Thoracic aorta (tissue), 2 donors: ENCODE measurements around the gene AK9. TPM values are rescaled to one million over a fixed set of nuclear protein-coding genes. Genes with fewer than 3 reads are reported as not detected.

Experiments
- ATAC-seq: fragments of 150-250 bp; one replicate; pipeline ENCODE4 v1.8.0; 2017; ENCODE audit warnings: low read depth; ENCODE audit not compliant: insufficient number of reproducible peaks, low FRiP score
- DNase-seq: peaks from one replicate; pipeline ENCODE4 v3.0.0-alpha.2; 2020; ENCODE audit warnings: low spot score
- H3K27ac ChIP-seq, 2 donors: fragments of 200-600 bp; sonication (generic); 1 replicate in 1 of 2; 2 replicates in 1 of 2; pipeline ENCODE4 v1.5.1; 2016; ENCODE audit warnings: mild to moderate bottlenecking in 2 of 2, moderate library complexity in 2 of 2
- H3K27me3 ChIP-seq: fragments of 200-600 bp; sonication (generic); replicated peaks from 2 replicates; pipeline ENCODE4 v1.6.0; 2016; ENCODE audit warnings: mild to moderate bottlenecking; ENCODE audit not compliant: insufficient read depth
- H3K36me3 ChIP-seq: fragments of 200-600 bp; sonication (generic); one replicate; pipeline ENCODE4 v1.5.1; 2016
- H3K4me1 ChIP-seq, 2 donors: fragments of 200-600 bp; sonication (generic); 1 replicate in 1 of 2; 2 replicates in 1 of 2; pipeline versions ENCODE4 v1.5.1 to v1.6.0; 2016; ENCODE audit warnings: low read depth in 2 of 2, mild to moderate bottlenecking in 1 of 2; ENCODE audit not compliant: control insufficient read depth in 1 of 2
- H3K4me3 ChIP-seq: fragments of 200-600 bp; sonication (generic); 2 replicates; pipeline ENCODE4 v1.5.1; 2016; ENCODE audit warnings: mild to moderate bottlenecking
- H3K9me3 ChIP-seq: fragments of 200-600 bp; sonication (generic); 2 replicates; pipeline ENCODE4 v1.5.1; 2016
- total RNA-seq, 2 donors: library from RNA; depleted of rRNA; stranded (reverse); fragments of >200 nt; gene quantifications; one replicate each; pipeline versions ENCODE4 v1.1.0 to v1.2.3, GENCODE V29; 2016
- TF ChIP-seq, protein P1 (sequence below): fragments of 200-600 bp; sonication (generic); IDR thresholded peaks from one replicate; pipeline ENCODE4 v1.5.1; 2019; ENCODE audit warnings: antibody characterized with exemption

AK9 gene
- total RNA-seq, 2 donors from 2014 or later = 12.5 to 12.8 TPM

DNA sequence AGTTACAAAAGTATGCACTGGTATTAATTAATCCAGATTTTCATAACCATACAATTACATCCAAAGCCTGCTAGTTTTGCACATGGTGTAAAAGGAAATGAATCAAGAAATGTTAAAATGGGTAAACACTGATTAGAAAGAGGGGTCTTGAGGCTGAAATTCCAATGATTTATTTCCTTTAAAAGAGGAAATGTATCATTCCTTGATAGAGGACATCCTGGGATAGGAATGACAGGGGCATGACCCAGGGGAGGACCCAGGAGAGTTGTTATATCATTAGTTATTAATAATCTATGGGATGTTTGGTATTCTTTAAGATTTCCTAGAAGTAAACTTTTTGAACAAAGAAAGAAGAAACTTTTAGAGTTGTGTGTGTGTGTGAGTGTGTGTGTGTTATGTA lies 18.2 kb downstream of the AK9 start:
- no peak for DNase-seq
- ATAC-seq = no peak
- H3K27ac ChIP-seq = no peak overlapping the region
- H3K36me3 ChIP-seq = no peaks in the 10 kb centered on the region
- no peaks in the 10 kb centered on the region for H3K27me3 ChIP-seq
- TF ChIP-seq, protein P1, sequence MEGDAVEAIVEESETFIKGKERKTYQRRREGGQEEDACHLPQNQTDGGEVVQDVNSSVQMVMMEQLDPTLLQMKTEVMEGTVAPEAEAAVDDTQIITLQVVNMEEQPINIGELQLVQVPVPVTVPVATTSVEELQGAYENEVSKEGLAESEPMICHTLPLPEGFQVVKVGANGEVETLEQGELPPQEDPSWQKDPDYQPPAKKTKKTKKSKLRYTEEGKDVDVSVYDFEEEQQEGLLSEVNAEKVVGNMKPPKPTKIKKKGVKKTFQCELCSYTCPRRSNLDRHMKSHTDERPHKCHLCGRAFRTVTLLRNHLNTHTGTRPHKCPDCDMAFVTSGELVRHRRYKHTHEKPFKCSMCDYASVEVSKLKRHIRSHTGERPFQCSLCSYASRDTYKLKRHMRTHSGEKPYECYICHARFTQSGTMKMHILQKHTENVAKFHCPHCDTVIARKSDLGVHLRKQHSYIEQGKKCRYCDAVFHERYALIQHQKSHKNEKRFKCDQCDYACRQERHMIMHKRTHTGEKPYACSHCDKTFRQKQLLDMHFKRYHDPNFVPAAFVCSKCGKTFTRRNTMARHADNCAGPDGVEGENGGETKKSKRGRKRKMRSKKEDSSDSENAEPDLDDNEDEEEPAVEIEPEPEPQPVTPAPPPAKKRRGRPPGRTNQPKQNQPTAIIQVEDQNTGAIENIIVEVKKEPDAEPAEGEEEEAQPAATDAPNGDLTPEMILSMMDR = no peak
- H3K4me1 ChIP-seq = no peaks in the 10 kb centered on the region
- no peak overlapping the region for H3K4me3 ChIP-seq
- H3K9me3 ChIP-seq = no peaks in the 10 kb centered on the region

DNA sequence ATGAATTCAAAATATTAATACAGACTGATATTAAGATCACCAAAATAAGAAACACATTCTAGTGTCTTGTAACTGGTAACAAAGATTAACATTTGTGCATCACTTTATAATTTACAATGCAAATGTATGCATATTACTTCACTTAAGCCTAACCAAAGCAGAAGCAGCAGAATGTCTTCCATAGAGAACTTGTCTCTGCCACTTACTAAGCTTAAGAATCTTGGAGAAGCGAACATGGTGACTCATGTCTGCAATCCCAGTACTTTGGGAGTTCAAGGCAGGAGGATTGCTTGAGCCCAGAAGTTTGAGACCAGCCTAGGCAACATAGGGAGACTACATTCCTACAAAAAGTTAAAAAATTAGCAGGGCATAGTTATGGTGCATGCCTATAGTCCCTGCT lies 18.8 kb downstream of the AK9 start:
- Histone ChIP-seq H3K27ac (no peak overlapping the region), H3K27me3 (no peaks in the 10 kb centered on the region), H3K4me3 (no peak overlapping the region), H3K9me3 (no peaks in the 10 kb centered on the region), H3K4me1 (no peaks in the 10 kb centered on the region), H3K36me3 (no peaks in the 10 kb centered on the region)
- TF ChIP-seq, protein P1 = no peak
- ATAC-seq = no peak
- no peak for DNase-seq

DNA sequence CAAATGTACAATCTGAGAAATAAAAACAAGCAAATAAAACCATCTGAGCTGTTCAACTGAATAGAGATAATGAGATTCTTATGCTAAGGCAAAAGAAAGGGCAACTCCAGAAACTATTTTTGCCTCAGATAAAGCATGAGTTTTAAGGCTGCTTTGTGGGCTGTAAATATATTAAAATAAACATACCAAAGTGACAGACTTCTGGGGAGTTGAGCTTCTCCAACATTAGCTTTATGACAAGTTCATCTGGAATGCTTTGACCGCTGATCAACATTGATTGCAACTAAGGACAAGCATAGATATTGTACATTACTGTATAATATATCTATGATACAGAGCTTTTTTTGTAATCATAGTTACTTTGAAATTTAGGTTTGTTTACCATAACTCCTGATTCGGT lies 19.3 kb downstream of the AK9 start:
- Histone ChIP-seq H3K4me1 (no peaks in the 10 kb centered on the region), H3K36me3 (no peaks in the 10 kb centered on the region), H3K4me3 (no peak overlapping the region), H3K9me3 (no peaks in the 10 kb centered on the region), H3K27ac (no peak overlapping the region), H3K27me3 (no peaks in the 10 kb centered on the region)
- DNase-seq (no peak), ATAC-seq (no peak)
- TF ChIP-seq, protein P1 = no peak

DNA sequence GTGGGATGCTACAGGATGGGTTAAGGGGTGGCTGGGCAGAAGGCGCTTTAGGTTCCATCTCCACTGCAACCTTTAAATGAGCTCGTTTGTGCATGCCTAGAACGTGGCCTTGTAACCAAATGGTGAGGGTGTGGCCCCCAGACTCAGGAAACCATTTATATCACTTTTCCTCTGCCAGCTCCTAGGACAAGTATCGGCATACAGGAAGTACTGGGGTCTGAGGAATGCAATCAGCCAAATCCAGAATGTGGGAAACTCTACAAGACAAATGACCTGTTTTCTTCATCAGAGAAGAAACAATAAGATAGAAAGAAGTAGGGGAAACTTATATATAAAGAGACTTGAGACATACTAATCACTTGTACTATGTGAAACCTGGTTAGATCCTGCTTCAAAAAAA lies 21.2 kb downstream of the AK9 start:
- H3K27me3 ChIP-seq = no peaks in the 10 kb centered on the region
- no peak overlapping the region for H3K4me3 ChIP-seq
- DNase-seq (no peak), ATAC-seq (no peak)
- no peaks in the 10 kb centered on the region for H3K9me3 ChIP-seq
- no peak overlapping the region for H3K27ac ChIP-seq
- TF ChIP-seq, protein P1 = no peak
- no peaks in the 10 kb centered on the region for H3K4me1 ChIP-seq
- no peaks in the 10 kb centered on the region for H3K36me3 ChIP-seq

DNA sequence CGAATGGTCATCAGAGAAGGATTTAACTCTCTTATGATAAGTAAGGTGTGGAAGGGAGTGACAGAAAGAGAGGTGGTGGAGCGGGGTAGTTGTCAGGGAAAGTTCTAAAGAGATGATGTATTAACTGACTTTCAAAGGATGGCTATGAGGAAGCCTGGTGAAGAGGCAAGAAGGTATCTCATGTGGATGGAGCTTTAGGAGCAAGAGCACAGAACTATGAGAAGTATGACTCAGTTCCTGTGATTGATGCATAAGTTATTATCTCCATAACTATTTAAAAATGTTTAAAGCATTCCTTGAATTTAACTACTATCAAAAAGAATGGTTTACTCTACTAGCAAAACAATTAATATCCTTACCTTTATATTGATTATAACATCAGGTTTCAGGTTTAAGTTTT lies 28.8 kb downstream of the AK9 start:
- Histone ChIP-seq H3K4me3 (no peak overlapping the region), H3K27me3 (no peaks in the 10 kb centered on the region), H3K27ac (no peak overlapping the region), H3K36me3 (no peaks in the 10 kb centered on the region), H3K4me1 (no peaks in the 10 kb centered on the region), H3K9me3 (no peaks in the 10 kb centered on the region)
- no peak for ATAC-seq
- TF ChIP-seq, protein P1 = no peak
- no peak for DNase-seq
